Stimulated activated naive B cell treated with anti-CD40 and anti-IgM and Interleukin-4, amounts not matched to agents 10 μg/mL and 1 μg/mL and 100 μg/mL, for 72 hours (primary cell): ENCODE data around the gene MVD.

ENCODE experiments used
- ATAC-seq, 2 donors: fragments of 150-1000 bp; cut with Tn5 transposase; replicated peaks; 2 replicates each; pipeline ENCODE4 v1.10.0; 2021; ENCODE audit warnings: moderate library complexity in 1 of 2
- DNase-seq: peaks from one replicate; pipeline ENCODE4 v3.0.0; 2021
- H3K27ac Mint-ChIP-seq: one replicate; pipeline ENCODE4 v1.8.0; 2022; ENCODE audit warnings: mild to moderate bottlenecking, mixed read lengths
- H3K27me3 Mint-ChIP-seq, 2 donors: one replicate each; pipeline ENCODE4 v1.8.0; 2022; ENCODE audit warnings: mixed read lengths in 2 of 2
- H3K36me3 Mint-ChIP-seq, 2 donors: one replicate each; pipeline ENCODE4 v1.8.0; 2022; ENCODE audit warnings: mixed read lengths in 2 of 2, mild to moderate bottlenecking in 1 of 2
- H3K4me1 Mint-ChIP-seq, 2 donors: one replicate each; pipeline ENCODE4 v1.8.0; 2022; ENCODE audit warnings: mixed read lengths in 2 of 2, mild to moderate bottlenecking in 1 of 2
- H3K4me3 Mint-ChIP-seq, 2 donors: one replicate each; pipeline ENCODE4 v1.8.0; 2022; ENCODE audit warnings: mild to moderate bottlenecking in 2 of 2, mixed read lengths in 2 of 2, moderate library complexity in 1 of 2
- H3K9me3 Mint-ChIP-seq, 2 donors: one replicate each; pipeline ENCODE4 v1.8.0; 2022; ENCODE audit warnings: mixed read lengths in 2 of 2, mild to moderate bottlenecking in 1 of 2

Gene MVD, protein sequence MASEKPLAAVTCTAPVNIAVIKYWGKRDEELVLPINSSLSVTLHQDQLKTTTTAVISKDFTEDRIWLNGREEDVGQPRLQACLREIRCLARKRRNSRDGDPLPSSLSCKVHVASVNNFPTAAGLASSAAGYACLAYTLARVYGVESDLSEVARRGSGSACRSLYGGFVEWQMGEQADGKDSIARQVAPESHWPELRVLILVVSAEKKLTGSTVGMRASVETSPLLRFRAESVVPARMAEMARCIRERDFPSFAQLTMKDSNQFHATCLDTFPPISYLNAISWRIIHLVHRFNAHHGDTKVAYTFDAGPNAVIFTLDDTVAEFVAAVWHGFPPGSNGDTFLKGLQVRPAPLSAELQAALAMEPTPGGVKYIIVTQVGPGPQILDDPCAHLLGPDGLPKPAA

GRCh38 chr16:88662843-88663606, at the start of gene MVD:
Gene MVD (minus strand): TSS chr16:88663091. CDS start chr16:88663080, 11 bp downstream.
- DNase-seq: peak; percentile 97
- ATAC-seq: peak; percentile 98 to 99
- peaks cover 24 to 44% of the 10 kb centered on the region in 2 donors for H3K4me1 Mint-ChIP-seq
- peak within 1 kb of the TSS; percentile 99 for H3K27ac Mint-ChIP-seq
- H3K27me3 Mint-ChIP-seq: no peaks in the 10 kb centered on the region
- H3K9me3 Mint-ChIP-seq: no peaks in the 10 kb centered on the region
- H3K36me3 Mint-ChIP-seq: peaks cover 29% of the 10 kb centered on the region in 2 donors
- H3K4me3 Mint-ChIP-seq: peak within 1 kb of the TSS; percentile 96 to 99

- Mint-ChIP-seq H3K27me3 (no peaks in the 10 kb centered on the region), H3K36me3 (peaks cover 33 to 39% of the 10 kb centered on the region in 2 donors), H3K9me3 (no peaks in the 10 kb centered on the region), H3K27ac (no peak overlapping the region), H3K4me3 (no peak overlapping the region), H3K4me1 (peaks cover 11 to 23% of the 10 kb centered on the region in 2 donors)
- no peak for DNase-seq
- no peak for ATAC-seq
Measured at GRCh38 chr16:88712362-88712979, 49.6 kb upstream of the MVD start.

DNA sequence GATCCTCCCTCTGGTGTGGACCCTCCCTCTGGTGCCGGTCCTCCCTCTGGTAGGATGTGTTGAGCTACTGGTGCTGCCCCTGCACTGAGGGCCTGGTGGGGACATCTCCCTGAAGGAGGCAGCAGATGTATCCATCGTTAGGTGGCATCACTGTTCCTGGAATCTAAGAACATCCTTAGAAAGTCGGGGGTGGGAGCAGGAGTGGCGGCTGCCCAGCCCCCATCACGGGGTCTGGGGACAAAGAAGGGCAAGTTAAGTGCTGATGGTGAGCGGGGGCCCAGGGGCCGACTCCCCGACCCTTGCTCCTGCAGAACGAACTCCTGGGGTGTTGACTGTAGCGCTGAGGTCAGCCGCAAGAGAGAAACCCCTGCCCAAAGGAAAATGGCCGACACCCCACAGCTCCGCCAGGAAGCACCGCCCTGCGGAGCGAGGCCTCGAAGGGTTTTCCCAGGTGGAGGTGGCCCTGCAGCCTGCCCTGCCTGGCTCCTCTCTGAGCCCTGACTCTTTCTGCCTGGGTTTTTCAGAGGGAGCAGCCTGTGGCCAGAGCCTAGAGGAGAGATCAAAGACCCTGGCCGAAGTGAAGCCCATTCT, 49.0 kb upstream of the MVD start:
- Mint-ChIP-seq H3K36me3 (peaks cover 26 to 38% of the 10 kb centered on the region in 2 donors), H3K4me1 (peaks cover 16 to 30% of the 10 kb centered on the region in 2 donors), H3K4me3 (no peak overlapping the region), H3K27me3 (no peaks in the 10 kb centered on the region), H3K27ac (no peak overlapping the region), H3K9me3 (no peaks in the 10 kb centered on the region)
- ATAC-seq (no peak), DNase-seq (no peak)

DNA sequence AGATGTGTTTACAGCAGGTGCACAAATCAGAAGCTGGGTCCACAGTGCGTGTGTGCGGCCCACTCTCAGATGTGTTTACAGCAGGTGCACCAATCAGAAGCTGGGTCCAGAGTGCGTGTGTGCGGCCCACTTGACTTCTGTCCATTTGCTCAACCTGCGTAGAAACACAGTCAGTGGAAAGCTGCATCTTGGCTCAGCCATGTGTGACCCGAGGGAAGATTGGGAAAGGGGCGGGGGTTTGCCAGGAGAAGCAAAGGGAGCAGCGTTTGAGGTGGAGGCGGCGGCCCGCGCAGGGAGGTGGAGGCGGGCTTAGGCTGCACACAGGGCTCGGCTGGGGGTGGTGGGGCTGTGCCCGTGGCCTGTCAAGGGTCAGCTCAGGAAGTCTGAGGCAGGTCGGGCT, 47.7 kb upstream of the MVD start:
- ATAC-seq (no peak), DNase-seq (no peak)
- H3K4me3 Mint-ChIP-seq: no peak overlapping the region
- no peaks in the 10 kb centered on the region for H3K9me3 Mint-ChIP-seq
- peaks cover 21 to 31% of the 10 kb centered on the region in 2 donors for H3K36me3 Mint-ChIP-seq
- peak overlapping the region; percentile 39 for H3K27ac Mint-ChIP-seq
- H3K27me3 Mint-ChIP-seq: no peaks in the 10 kb centered on the region
- peaks cover 16 to 32% of the 10 kb centered on the region in 2 donors for H3K4me1 Mint-ChIP-seq

DNA sequence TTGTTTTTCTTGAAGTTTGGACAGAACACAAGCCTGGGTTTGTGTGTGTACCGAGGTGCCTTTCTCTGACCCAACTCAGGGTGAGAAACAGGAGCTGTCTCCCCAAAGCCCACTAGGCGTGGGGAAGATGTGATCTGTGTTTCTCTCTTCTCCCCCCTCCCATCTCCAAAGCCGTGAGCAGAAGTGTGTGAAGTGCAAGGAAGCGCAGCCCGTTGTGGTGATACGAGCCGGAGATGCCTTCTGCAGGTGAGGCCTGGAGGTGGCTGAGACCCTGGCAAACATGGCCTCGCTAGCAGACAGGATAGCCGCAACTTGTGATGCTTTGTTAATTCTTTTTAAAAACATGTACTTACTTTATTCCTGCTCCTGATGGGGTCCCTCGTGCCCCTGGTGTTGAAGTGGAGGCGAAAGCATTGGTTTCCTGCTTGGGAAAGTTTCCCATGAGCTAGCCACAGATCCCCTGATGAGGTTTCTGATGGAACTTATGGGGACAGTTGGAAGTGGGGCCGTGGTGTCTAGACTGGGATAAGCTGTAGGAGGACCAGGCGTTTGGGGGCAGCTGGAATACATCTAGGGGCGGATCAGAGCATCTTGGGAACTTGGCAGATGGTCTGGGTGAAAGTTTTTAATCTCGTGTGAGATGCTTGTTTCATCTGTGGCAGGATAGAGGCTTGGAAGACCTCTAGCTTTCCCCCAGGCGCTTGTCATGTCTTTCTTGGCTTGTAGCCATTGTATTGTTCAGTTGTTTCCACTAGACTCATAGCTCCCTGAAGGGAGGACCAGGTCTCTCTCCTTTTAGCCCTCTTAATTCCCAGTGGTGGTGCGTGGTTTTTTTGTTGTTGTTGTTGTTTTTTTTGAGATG, 44.3 kb upstream of the MVD start:
- ATAC-seq: no peak
- H3K36me3 Mint-ChIP-seq: peaks cover 17 to 29% of the 10 kb centered on the region in 2 donors

GRCh38 chr16:88706229-88706964, 43.5 kb upstream of the MVD start, which contains the start of the genes CTU2 and RNF166:
Gene CTU2 (plus strand): TSS chr16:88706503. CDS start chr16:88706531, 28 bp downstream.
Gene RNF166 (minus strand): TSS chr16:88706408. CDS start chr16:88706325, 83 bp downstream.
- Mint-ChIP-seq H3K27ac (peak within 1 kb of the TSS; percentile 85), H3K4me3 (peak within 1 kb of the TSS; percentile 87 to 88), H3K4me1 (peaks cover 43 to 67% of the 10 kb centered on the region in 2 donors), H3K9me3 (no peaks in the 10 kb centered on the region), H3K36me3 (peaks cover 15 to 22% of the 10 kb centered on the region in 2 donors), H3K27me3 (no peaks in the 10 kb centered on the region)
- peak; percentile 88 for DNase-seq
- ATAC-seq: peak; percentile 81 to 86

More for the DNA sequence above, 44.3 kb upstream of the MVD start:
- no peaks in the 10 kb centered on the region for H3K27me3 Mint-ChIP-seq
- H3K9me3 Mint-ChIP-seq: no peaks in the 10 kb centered on the region
- peaks cover 42 to 65% of the 10 kb centered on the region in 2 donors for H3K4me1 Mint-ChIP-seq
- no peak for DNase-seq
- peak overlapping the region; percentile 87 to 88 for H3K4me3 Mint-ChIP-seq
- peak overlapping the region; percentile 81 for H3K27ac Mint-ChIP-seq

DNA sequence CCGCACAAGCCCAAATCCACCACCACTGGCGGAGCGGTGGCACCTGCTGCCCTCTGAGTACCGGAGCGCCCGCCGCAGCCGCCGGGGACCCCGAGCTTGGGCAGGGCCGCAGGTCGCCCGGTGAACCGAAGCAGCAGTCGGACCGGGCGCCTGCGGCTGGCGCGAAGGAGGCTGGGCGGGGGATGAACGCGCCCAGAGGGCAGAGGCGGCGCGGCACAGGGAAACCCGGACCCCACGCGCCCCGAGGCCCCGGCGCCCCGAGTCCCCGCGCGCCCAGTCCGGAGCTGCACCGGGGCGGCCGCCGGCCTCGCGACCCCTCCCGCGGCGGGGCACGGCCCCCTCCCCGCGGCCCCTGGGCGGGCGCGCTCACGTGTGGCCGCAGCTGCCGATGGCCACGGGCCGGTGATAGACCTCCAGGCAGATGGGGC, 42.9 kb upstream of the MVD start:
- H3K9me3 Mint-ChIP-seq: no peaks in the 10 kb centered on the region
- H3K36me3 Mint-ChIP-seq: peaks cover 15 to 20% of the 10 kb centered on the region in 2 donors
- peaks cover 49 to 70% of the 10 kb centered on the region in 2 donors for H3K4me1 Mint-ChIP-seq
- H3K4me3 Mint-ChIP-seq: peak overlapping the region; percentile 83 to 88
- H3K27ac Mint-ChIP-seq: no peak overlapping the region
- H3K27me3 Mint-ChIP-seq: no peaks in the 10 kb centered on the region
- ATAC-seq (peak; percentile 19 to 25), DNase-seq (no peak)

DNA sequence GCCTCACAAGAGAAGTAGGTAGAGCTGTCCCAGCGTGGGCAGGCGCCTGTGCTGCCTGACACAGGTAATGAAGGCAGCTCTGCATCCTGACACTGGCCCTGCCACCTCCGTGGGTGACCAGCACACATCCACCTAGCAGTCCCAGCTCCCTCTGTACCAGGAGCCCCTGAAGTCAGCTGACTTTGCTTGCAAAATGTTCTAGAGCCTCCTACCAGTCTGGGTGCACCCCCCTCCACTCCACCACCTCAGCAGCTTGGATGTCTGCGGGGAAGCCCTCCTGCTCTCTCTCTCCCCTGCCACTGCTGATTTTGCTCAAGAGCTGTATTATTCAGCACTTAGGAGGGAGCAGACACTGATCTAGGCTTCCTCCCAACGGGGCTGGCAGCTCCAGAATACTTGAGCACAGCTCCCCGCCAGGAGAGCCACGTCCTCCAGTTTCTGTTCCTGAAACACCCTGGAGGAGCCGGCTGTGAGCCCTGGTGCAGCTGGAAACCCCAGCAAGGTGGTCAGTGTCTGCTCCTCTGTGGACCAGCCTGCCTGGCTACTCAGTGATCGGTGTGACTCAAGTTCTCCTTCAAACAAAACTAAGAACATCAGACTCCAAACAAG, 42.3 kb upstream of the MVD start:
- DNase-seq (no peak), ATAC-seq (no peak)
- H3K36me3 Mint-ChIP-seq: peaks cover 15% of the 10 kb centered on the region in 2 donors
- H3K9me3 Mint-ChIP-seq: no peaks in the 10 kb centered on the region
- H3K4me1 Mint-ChIP-seq: peaks cover 51 to 73% of the 10 kb centered on the region in 2 donors
- H3K4me3 Mint-ChIP-seq: peak overlapping the region; percentile 74 to 83
- no peaks in the 10 kb centered on the region for H3K27me3 Mint-ChIP-seq
- H3K27ac Mint-ChIP-seq: peak overlapping the region; percentile 85

DNA sequence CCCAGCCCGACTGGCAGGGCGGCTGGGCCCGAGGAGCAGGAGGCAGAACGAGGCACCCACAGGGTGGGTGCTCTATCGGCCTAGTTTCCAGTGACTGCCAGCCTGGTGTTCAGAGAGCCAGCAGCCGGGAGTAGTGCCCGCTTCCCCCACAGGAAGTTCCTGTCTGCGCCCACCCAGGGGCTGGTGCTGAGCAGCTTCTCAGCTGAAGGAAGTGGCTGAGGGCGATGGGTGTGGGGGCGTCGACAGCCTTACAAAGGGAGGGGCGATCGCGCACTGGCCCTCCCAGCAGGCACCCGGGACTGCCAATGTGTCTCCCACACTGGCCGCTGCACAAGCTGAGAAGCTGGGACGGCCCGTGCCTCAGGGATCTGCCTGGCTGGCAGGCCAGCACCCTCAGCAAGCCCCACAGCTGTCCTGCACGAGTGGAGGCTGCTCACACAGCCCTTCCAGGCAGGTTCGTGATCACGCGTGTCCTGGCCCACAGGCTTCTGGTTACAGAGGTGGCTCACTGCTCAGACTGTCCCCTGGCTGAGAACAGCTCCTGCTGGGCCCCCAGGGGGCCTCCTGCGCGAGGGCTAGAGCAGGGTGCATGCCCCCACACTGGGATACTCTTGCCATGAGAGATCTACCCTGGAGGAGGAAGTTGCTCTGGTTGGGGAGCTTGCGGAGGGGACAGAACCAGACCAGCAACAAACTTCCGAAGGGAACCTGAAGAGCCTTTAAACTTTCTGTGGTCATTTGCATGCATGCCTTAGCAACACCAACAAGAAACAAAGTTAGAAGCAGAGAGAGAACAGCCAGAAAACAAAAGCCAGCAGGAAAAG, 40.8 kb upstream of the MVD start:
- H3K27me3 Mint-ChIP-seq: no peaks in the 10 kb centered on the region
- peaks cover 18 to 21% of the 10 kb centered on the region in 2 donors for H3K36me3 Mint-ChIP-seq
- ATAC-seq (peak; percentile 19 to 26), DNase-seq (peak; percentile 39)
- peaks cover 58 to 83% of the 10 kb centered on the region in 2 donors for H3K4me1 Mint-ChIP-seq
- peak overlapping the region; percentile 77 for H3K27ac Mint-ChIP-seq
- no peaks in the 10 kb centered on the region for H3K9me3 Mint-ChIP-seq
- peak overlapping the region; percentile 74 to 76 for H3K4me3 Mint-ChIP-seq

DNA sequence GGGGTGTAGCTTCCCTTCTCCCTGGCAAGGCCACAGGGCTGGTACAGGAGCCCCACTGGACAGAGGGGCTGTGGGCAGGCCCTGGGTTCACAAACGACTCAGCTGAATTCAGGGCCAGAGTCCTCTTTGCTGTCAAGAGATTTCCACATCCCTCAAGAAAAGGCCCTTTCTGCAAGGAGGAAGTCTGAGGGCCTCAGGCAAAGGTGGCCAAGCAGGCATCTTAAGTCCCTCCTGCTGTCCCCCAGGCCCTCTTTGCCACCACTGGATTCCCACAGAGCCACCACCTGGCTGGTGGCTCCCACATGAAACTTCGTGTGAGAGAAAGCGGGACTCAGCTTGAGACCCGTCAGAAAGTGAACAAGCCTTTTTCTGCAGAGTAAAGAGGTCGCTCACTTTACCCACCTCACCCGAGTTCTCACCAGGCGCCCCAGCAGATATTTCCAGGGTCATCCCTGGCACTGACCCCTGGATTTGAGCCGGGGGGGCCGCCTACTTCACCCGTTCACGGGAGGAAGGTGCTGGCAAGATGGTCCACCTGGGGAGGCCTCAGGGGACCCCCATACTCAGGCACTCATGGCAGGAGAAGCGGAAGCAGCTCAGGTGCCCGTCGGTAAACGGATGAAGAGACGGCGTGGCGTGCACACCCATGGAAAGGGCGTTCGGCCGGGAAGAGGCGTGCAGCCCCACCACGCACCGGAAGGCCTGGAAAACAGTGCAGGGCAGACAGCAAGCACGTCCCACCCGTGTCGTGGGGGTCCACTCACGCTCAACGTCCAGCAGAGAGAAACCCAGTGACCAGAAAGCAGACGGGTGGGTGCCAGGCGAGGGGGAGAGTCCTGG, 39.7 kb upstream of the MVD start:
- Mint-ChIP-seq H3K4me1 (peaks cover 59 to 84% of the 10 kb centered on the region in 2 donors), H3K27me3 (no peaks in the 10 kb centered on the region), H3K27ac (peak overlapping the region; percentile 77), H3K4me3 (peak overlapping the region; percentile 74 to 76), H3K36me3 (peaks cover 26 to 29% of the 10 kb centered on the region in 2 donors), H3K9me3 (no peaks in the 10 kb centered on the region)
- DNase-seq: no peak
- no peak for ATAC-seq
